CD4-positive, alpha-beta T cell (primary cell): Measurements from ENCODE around the gene FEN1. TPM values are rescaled to one million over a fixed set of nuclear protein-coding genes. Genes with fewer than 3 reads are reported as not detected.

Experiments used
- ATAC-seq: fragments of 200-7000 bp; cut with Tn5 transposase; one replicate; pipeline ENCODE4 v1.10.0; 2022; ENCODE audit warnings: mild to moderate bottlenecking; ENCODE audit not compliant: poor library complexity
- CTCF ChIA-PET: fragments of 350-600 bp; sonication (Branson Sonifier 250); formaldehyde crosslinking; loops from one replicate; lab custom pipeline; 2021; ENCODE audit warnings: antibody characterized with exemption, inconsistent platforms; lab: Charles Lee
- POLR2A ChIA-PET: fragments of 350-600 bp; sonication (Branson Sonifier 250); formaldehyde crosslinking; loops from one replicate; lab custom pipeline; 2021; ENCODE audit warnings: antibody characterized with exemption, inconsistent platforms; lab: Charles Lee
- DNase-seq, 14 experiments: peaks; one replicate each; pipeline ENCODE4 v3.0.0-alpha.2; 2013 to 2020; ENCODE audit warnings: mixed read lengths in 2 of 14
- H3K27ac ChIP-seq, 2 donors: one replicate each; pipeline versions ENCODE4 v1.5.1 to v1.7.0; 2013; ENCODE audit warnings: low read length in 2 of 2, low read depth in 1 of 2, mild to moderate bottlenecking in 1 of 2
- H3K27me3 ChIP-seq, 2 experiments: 1 replicate in 1 of 2; 2 replicates in 1 of 2; pipeline versions ENCODE4 v1.6.1 to v1.7.0; 2013; ENCODE audit warnings: low read length in 2 of 2, control low read depth in 1 of 2, mild to moderate bottlenecking in 1 of 2, moderate library complexity in 1 of 2; ENCODE audit not compliant: insufficient read depth in 2 of 2, control insufficient read depth in 1 of 2
- H3K36me3 ChIP-seq: one replicate; pipeline ENCODE4 v1.6.1; 2013; ENCODE audit warnings: low read length, control low read depth; ENCODE audit not compliant: insufficient read depth
- H3K4me1 ChIP-seq: one replicate; pipeline ENCODE4 v1.6.1; 2013; ENCODE audit warnings: low read length, control low read depth; ENCODE audit not compliant: insufficient read depth
- H3K4me3 ChIP-seq: one replicate; pipeline ENCODE4 v1.5.1; 2013; ENCODE audit warnings: mild to moderate bottlenecking, low read length, moderate library complexity
- H3K9me3 ChIP-seq, 2 experiments: 1 replicate in 1 of 2; 2 replicates in 1 of 2; pipeline versions ENCODE4 v1.6.1 to v1.7.0; 2013; ENCODE audit warnings: low read length in 2 of 2, mild to moderate bottlenecking in 2 of 2, control low read depth in 1 of 2, moderate library complexity in 1 of 2; ENCODE audit not compliant: control insufficient read depth in 1 of 2, insufficient read depth in 1 of 2
- H3K27ac Mint-ChIP-seq: one replicate; pipeline ENCODE4 v1.8.0; 2020; ENCODE audit warnings: mixed read lengths
- H3K27me3 Mint-ChIP-seq: one replicate; pipeline ENCODE4 v1.8.0; 2021; ENCODE audit warnings: mixed read lengths
- H3K36me3 Mint-ChIP-seq: one replicate; pipeline ENCODE4 v1.8.0; 2021; ENCODE audit warnings: low read depth, mixed read lengths
- H3K4me1 Mint-ChIP-seq: one replicate; pipeline ENCODE4 v1.8.0; 2021; ENCODE audit warnings: low read depth, mixed read lengths
- H3K4me3 Mint-ChIP-seq: one replicate; pipeline ENCODE4 v1.8.0; 2020; ENCODE audit warnings: mild to moderate bottlenecking, mixed read lengths
- H3K9me3 Mint-ChIP-seq: one replicate; pipeline ENCODE4 v1.8.0; 2020; ENCODE audit warnings: mixed read lengths
- CTCF ChIP-seq: fragments of 200-600 bp; IDR thresholded peaks from one replicate; pipeline ENCODE4 v1.8.0; 2022; ENCODE audit warnings: antibody characterized with exemption, mild to moderate bottlenecking
- intact Hi-C, 2 experiments: fragments of 100-400 bp; cut with DNase I in 1 of 2; cut with micrococcal nuclease in 1 of 2; formaldehyde crosslinking; loops; one replicate each; pipeline versions ENCODE4 v1.15.1 to v1.9.0; 2023 to 2025; cut with DNase I, micrococcal nuclease
- total RNA-seq, 174 experiments: library from RNA in 2 of 174; stranded (reverse) in 2 of 174; gene quantifications; one replicate each; pipeline ENCODE4 v1.2.3 and lab custom pipeline; 2021 to 2026

FEN1 gene
- total RNA-seq, 2 experiments from 2014 or later, result 7.5 to 9.1 TPM

- no peak overlapping the region for H3K4me3 Mint-ChIP-seq
- no peaks in the 10 kb centered on the region for H3K9me3 ChIP-seq
- ATAC-seq (no peak), DNase-seq (peak in 3 of 14 experiments; percentile 27 to 42 (median 35))
- TF ChIP-seq CTCF, result no peak
- intact Hi-C loops, result no loop called here
- H3K27ac Mint-ChIP-seq, result no peak overlapping the region
- H3K4me1 ChIP-seq, result peaks cover 25% of the 10 kb centered on the region
- ChIA-PET POLR2A (interaction anchor here (0.7 kb wide), 1 partner anchor 12 kb away, joined by 3 read pairs; no protein-coding TSS in a partner anchor), CTCF (interaction anchor here (0.6 kb wide), 1 partner anchor 40 kb away, joined by 3 read pairs; no protein-coding TSS in a partner anchor)
- H3K36me3 ChIP-seq, result peaks cover 66% of the 10 kb centered on the region
- H3K4me3 ChIP-seq, result no peak overlapping the region
- H3K27me3 ChIP-seq, result no peaks in the 10 kb centered on the region
- H3K4me1 Mint-ChIP-seq, result peaks cover 30% of the 10 kb centered on the region
- H3K36me3 Mint-ChIP-seq, result peaks cover 75% of the 10 kb centered on the region
- H3K27ac ChIP-seq, result no peak overlapping the region
- H3K27me3 Mint-ChIP-seq, result no peaks in the 10 kb centered on the region
- no peaks in the 10 kb centered on the region for H3K9me3 Mint-ChIP-seq
These were observed 4.7 kb upstream of the FEN1 start for GRCh38 chr11:61787928-61788491.

DNA sequence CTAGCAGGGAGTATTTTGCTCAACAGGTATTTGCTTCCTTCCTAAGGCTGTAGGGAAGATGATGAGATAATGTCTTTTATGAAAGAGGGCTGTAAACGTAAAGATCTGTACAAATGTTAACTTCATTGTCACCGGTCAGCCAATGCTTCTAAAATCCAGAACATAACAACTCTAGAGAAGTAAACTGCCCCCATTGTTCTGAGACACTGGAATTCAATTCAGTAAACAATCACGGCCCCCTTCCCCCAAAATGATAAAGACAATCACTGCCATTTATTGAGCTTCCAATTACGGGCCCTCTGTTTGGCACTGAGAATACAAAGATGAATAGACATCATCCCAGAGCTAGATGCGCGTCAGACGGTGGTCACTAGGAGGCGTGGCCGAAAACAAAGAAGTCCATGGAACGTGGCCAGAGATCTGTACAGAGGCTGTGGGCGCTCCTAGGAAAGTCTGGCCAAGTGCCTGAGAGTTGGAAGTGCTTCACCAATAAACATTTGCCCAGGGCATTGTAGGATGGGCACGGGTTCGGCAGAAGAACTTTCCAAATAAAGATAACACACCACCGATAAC, 888 bp upstream of the FEN1 start:
- H3K27me3 Mint-ChIP-seq, result no peaks in the 10 kb centered on the region
- ChIA-PET POLR2A (interaction anchor here (0.8 to 2.8 kb wide), 6 partner anchors 9 to 332 kb away, joined by 3 to 12 read pairs (median 4); no protein-coding TSS in a partner anchor), CTCF (interaction anchor here (1.9 kb wide), 1 partner anchor 290 kb away, joined by 9 read pairs; no protein-coding TSS in a partner anchor)
- Histone ChIP-seq H3K9me3 (no peaks in the 10 kb centered on the region), H3K27ac (peak overlapping the region; percentile 93 to 97), H3K4me1 (peaks cover 34% of the 10 kb centered on the region), H3K27me3 (no peaks in the 10 kb centered on the region), H3K36me3 (peaks cover 51% of the 10 kb centered on the region), H3K4me3 (peak overlapping the region; percentile 87)
- ATAC-seq (peak; percentile 10), DNase-seq (peak in 5 of 14 experiments; percentile 21 to 72 (median 57))
- peak overlapping the region; percentile 95 for H3K27ac Mint-ChIP-seq
- H3K36me3 Mint-ChIP-seq, result peaks cover 51% of the 10 kb centered on the region
- intact Hi-C loops, result loop anchor here (1.0 to 10.0 kb wide), 4 partner anchors 173 to 873 kb away; partner anchors contain the start of genes C11orf98 (in 1 of the 2), CSKMT (in 1 of the 2), FTH1 (in 1 of the 2) and SDHAF2 (in 1 of the 2)
- no peaks in the 10 kb centered on the region for H3K9me3 Mint-ChIP-seq
- H3K4me1 Mint-ChIP-seq, result peaks cover 38% of the 10 kb centered on the region
- peak overlapping the region; percentile 94 for H3K4me3 Mint-ChIP-seq
- no peak for TF ChIP-seq CTCF

GRCh38 chr11:61793083-61793828, 545 bp downstream of the FEN1 start:
- Histone ChIP-seq H3K36me3 (peaks cover 36% of the 10 kb centered on the region), H3K9me3 (no peaks in the 10 kb centered on the region), H3K4me3 (peak overlapping the region; percentile 87), H3K4me1 (peaks cover 34% of the 10 kb centered on the region), H3K27me3 (no peaks in the 10 kb centered on the region), H3K27ac (peak overlapping the region; percentile 93 to 97)
- intact Hi-C loops, result loop anchor here (5.0 to 10.0 kb wide), 3 partner anchors 172 to 872 kb away; partner anchors contain the start of genes C11orf98 (in 1 of the 2), CSKMT (in 1 of the 2), FTH1 (in 1 of the 2) and SDHAF2 (in 1 of the 2)
- no peak for DNase-seq
- peak; percentile 13 for ATAC-seq
- Mint-ChIP-seq H3K4me3 (peak overlapping the region; percentile 94), H3K27ac (peak overlapping the region; percentile 95), H3K36me3 (peaks cover 45% of the 10 kb centered on the region), H3K27me3 (no peaks in the 10 kb centered on the region), H3K4me1 (peaks cover 44% of the 10 kb centered on the region), H3K9me3 (no peaks in the 10 kb centered on the region)
- CTCF ChIA-PET, result interaction anchor here (1.0 to 1.9 kb wide), 3 partner anchors 60 to 315 kb away, joined by 3 to 9 read pairs (median 6); no protein-coding TSS in a partner anchor
- no peak for TF ChIP-seq CTCF
- POLR2A ChIA-PET, result interaction anchor here (0.6 to 2.8 kb wide), 9 partner anchors 14 to 578 kb away, joined by 3 to 12 read pairs (median 4); partner anchors contain the start of gene FTH1
